MM.1S (cell line): Measurements from ENCODE around the gene CACNA1H.

ENCODE experiments used
- DNase-seq: peaks from one replicate; pipeline ENCODE4 v3.0.0-alpha.2; 2015
- H2AFZ ChIP-seq: fragments of 300-600 bp; sonication (generic); 2 replicates; pipeline ENCODE4 v1.6.0; 2016; ENCODE audit warnings: antibody characterized with exemption, low read length
- H3F3A ChIP-seq: fragments of 300-600 bp; sonication (generic); 2 replicates; pipeline ENCODE4 v1.6.1; 2016; ENCODE audit warnings: mild to moderate bottlenecking, antibody characterized with exemption, low read length, moderate library complexity, mixed read lengths; ENCODE audit not compliant: insufficient read depth
- H3K27ac ChIP-seq: fragments of 300-600 bp; sonication (generic); 2 replicates; pipeline ENCODE4 v1.5.1; 2016; ENCODE audit warnings: mild to moderate bottlenecking, low read length
- H3K27me3 ChIP-seq: fragments of 300-600 bp; sonication (generic); replicated peaks from 2 replicates; pipeline ENCODE4 v1.6.0; 2016; ENCODE audit warnings: low read length; ENCODE audit not compliant: insufficient read depth
- H3K36me3 ChIP-seq: fragments of 300-600 bp; sonication (generic); replicated peaks from 2 replicates; pipeline ENCODE4 v1.6.1; 2016; ENCODE audit warnings: mild to moderate bottlenecking, low read length, mixed read lengths; ENCODE audit not compliant: insufficient read depth
- H3K4me1 ChIP-seq: fragments of 300-600 bp; sonication (generic); 2 replicates; pipeline ENCODE4 v1.6.1; 2016; ENCODE audit warnings: low read length, mixed read lengths
- H3K4me2 ChIP-seq: fragments of 300-600 bp; sonication (generic); 2 replicates; pipeline ENCODE4 v1.6.0; 2016; ENCODE audit warnings: low read depth, low read length
- H3K4me3 ChIP-seq: fragments of 300-600 bp; sonication (generic); 2 replicates; pipeline ENCODE4 v1.5.1; 2016; ENCODE audit warnings: low read length, mixed read lengths
- H3K79me2 ChIP-seq: fragments of 300-600 bp; sonication (generic); 2 replicates; pipeline ENCODE4 v1.6.1; 2016; ENCODE audit warnings: mixed run types, low read length, mixed read lengths
- H3K9ac ChIP-seq: fragments of 300-600 bp; sonication (generic); 2 replicates; pipeline ENCODE4 v1.6.1; 2016; ENCODE audit warnings: low read length, mixed read lengths
- H3K9me2 ChIP-seq: fragments of 300-600 bp; sonication (generic); replicated peaks from 2 replicates; pipeline ENCODE4 v1.6.1; 2016; ENCODE audit warnings: mild to moderate bottlenecking, low read length, mixed read lengths; ENCODE audit not compliant: insufficient read depth
- H3K9me3 ChIP-seq: fragments of 300-600 bp; sonication (generic); replicated peaks from 2 replicates; pipeline ENCODE4 v1.6.1; 2016; ENCODE audit warnings: mild to moderate bottlenecking, low read length, mixed read lengths; ENCODE audit not compliant: insufficient read depth
- H4K20me1 ChIP-seq: fragments of 300-600 bp; sonication (generic); 2 replicates; pipeline ENCODE4 v1.6.1; 2016; ENCODE audit warnings: mild to moderate bottlenecking, low read length, moderate library complexity, mixed read lengths; ENCODE audit not compliant: insufficient read depth
- CTCF ChIP-seq: fragments of 300-600 bp; sonication (generic); IDR thresholded peaks from 2 replicates; pipeline ENCODE4 v1.5.1; 2016; ENCODE audit warnings: antibody characterized with exemption, low read length, mixed read lengths
- EZH2 ChIP-seq: fragments of 300-600 bp; sonication (generic); optimal IDR thresholded peaks from 2 replicates; pipeline ENCODE3; 2017; ENCODE audit warnings: low read depth, mild to moderate bottlenecking, antibody characterized with exemption, low read length, mixed read lengths
- EZH2phosphoT487 ChIP-seq: fragments of 300-600 bp; sonication (generic); IDR thresholded peaks from 2 replicates; pipeline ENCODE4 v1.6.1; 2018; ENCODE audit warnings: antibody characterized with exemption, low read length

CACNA1H gene

GRCh38 chr16:1163567-1164055 lies 10.7 kb downstream of the CACNA1H start:
- no peak for DNase-seq
- Histone ChIP-seq H3K4me1 (no peaks in the 10 kb centered on the region), H3K27me3 (peaks cover 99% of the 10 kb centered on the region), H3K4me2 (no peak overlapping the region), H3F3A (no peaks in the 10 kb centered on the region), H2AFZ (no peak overlapping the region), H4K20me1 (no peaks in the 10 kb centered on the region), H3K4me3 (no peak overlapping the region), H3K79me2 (no peaks in the 10 kb centered on the region), H3K27ac (no peak overlapping the region), H3K9ac (no peak overlapping the region), H3K9me2 (no peaks in the 10 kb centered on the region), H3K9me3 (no peaks in the 10 kb centered on the region), H3K36me3 (no peaks in the 10 kb centered on the region)
- TF ChIP-seq EZH2phosphoT487 (no peak), CTCF (no peak), EZH2 (no peak)

GRCh38 chr16:1164382-1164781 lies 11.5 kb downstream of the CACNA1H start:
- Histone ChIP-seq H3K9me3 (no peaks in the 10 kb centered on the region), H3K4me1 (no peaks in the 10 kb centered on the region), H2AFZ (no peak overlapping the region), H3K4me2 (no peak overlapping the region), H3K9ac (no peak overlapping the region), H3K36me3 (no peaks in the 10 kb centered on the region), H4K20me1 (no peaks in the 10 kb centered on the region), H3K79me2 (no peaks in the 10 kb centered on the region), H3K9me2 (no peaks in the 10 kb centered on the region), H3K4me3 (no peak overlapping the region), H3K27ac (no peak overlapping the region), H3K27me3 (peaks cover 98% of the 10 kb centered on the region), H3F3A (no peaks in the 10 kb centered on the region)
- DNase-seq: no peak
- TF ChIP-seq CTCF (no peak), EZH2 (no peak), EZH2phosphoT487 (no peak)

GRCh38 chr16:1164975-1165374 lies 12.1 kb downstream of the CACNA1H start:
- TF ChIP-seq EZH2phosphoT487 (no peak), EZH2 (no peak), CTCF (no peak)
- DNase-seq: no peak
- no peaks in the 10 kb centered on the region for H3K36me3 ChIP-seq
- no peaks in the 10 kb centered on the region for H3K4me1 ChIP-seq
- no peaks in the 10 kb centered on the region for H3K9me2 ChIP-seq
- no peak overlapping the region for H3K27ac ChIP-seq
- H3K9ac ChIP-seq: no peak overlapping the region
- H3K4me2 ChIP-seq: no peak overlapping the region
- no peaks in the 10 kb centered on the region for H3K79me2 ChIP-seq
- no peak overlapping the region for H3K4me3 ChIP-seq
- no peaks in the 10 kb centered on the region for H4K20me1 ChIP-seq
- no peaks in the 10 kb centered on the region for H3F3A ChIP-seq
- peaks cover 98% of the 10 kb centered on the region for H3K27me3 ChIP-seq
- H3K9me3 ChIP-seq: no peaks in the 10 kb centered on the region
- no peak overlapping the region for H2AFZ ChIP-seq
